ENCODE results near the gene TOP3A.

The TOP3A gene

GRCh38 chr17:18229254-18229653 lies 85.5 kb downstream of the TOP3A start:
- Histone ChIP-seq H4K20me1 (ENCODE audit: insufficient read depth, low read length) (no peaks in the 10 kb centered on the region), H3K27me3 (ENCODE audit: insufficient read depth, low read length) (no peaks in the 10 kb centered on the region), H3K9ac (ENCODE audit: low read length) (no peak overlapping the region), H3K4me3 (ENCODE audit: low read depth, low read length, poor library complexity, severe bottlenecking) (no peak overlapping the region), H3K9me3 (ENCODE audit: low read length) (no peaks in the 10 kb centered on the region), H3K79me2 (ENCODE audit: insufficient read depth, low read length) (no peaks in the 10 kb centered on the region), H3K9me2 (ENCODE audit: low read depth, low read length) (no peaks in the 10 kb centered on the region), H3K4me1 (ENCODE audit: insufficient read depth, low read length, severe bottlenecking) (peaks cover 20% of the 10 kb centered on the region), H3F3A (ENCODE audit: insufficient read depth, low read length) (no peaks in the 10 kb centered on the region), H3K36me3 (ENCODE audit: insufficient read depth, low read length) (no peaks in the 10 kb centered on the region), H2AFZ (ENCODE audit: low read length) (no peak overlapping the region), H3K4me2 (ENCODE audit: low read length) (no peak overlapping the region), H3K27ac (ENCODE audit: low read depth, low read length, poor library complexity, severe bottlenecking) (no peak overlapping the region)
- TF ChIP-seq EZH2 (IDR thresholded peaks at IDR 0.05; ENCODE audit: borderline replicate concordance, low read length) (no peak), CTCF (IDR thresholded peaks at IDR 0.05; ENCODE audit: low read length) (no peak)

GRCh38 chr17:18228176-18228682 lies 86.6 kb downstream of the TOP3A start:
- Histone ChIP-seq H3K9me2 (ENCODE audit: low read depth, low read length) (no peaks in the 10 kb centered on the region), H3K79me2 (ENCODE audit: insufficient read depth, low read length) (no peaks in the 10 kb centered on the region), H3F3A (ENCODE audit: insufficient read depth, low read length) (no peaks in the 10 kb centered on the region), H3K4me3 (ENCODE audit: low read depth, low read length, poor library complexity, severe bottlenecking) (no peak overlapping the region), H3K4me1 (ENCODE audit: insufficient read depth, low read length, severe bottlenecking) (peaks cover 20% of the 10 kb centered on the region), H3K36me3 (ENCODE audit: insufficient read depth, low read length) (no peaks in the 10 kb centered on the region), H4K20me1 (ENCODE audit: insufficient read depth, low read length) (no peaks in the 10 kb centered on the region), H3K27ac (ENCODE audit: low read depth, low read length, poor library complexity, severe bottlenecking) (no peak overlapping the region), H2AFZ (ENCODE audit: low read length) (no peak overlapping the region), H3K9me3 (ENCODE audit: low read length) (no peaks in the 10 kb centered on the region), H3K27me3 (ENCODE audit: insufficient read depth, low read length) (no peaks in the 10 kb centered on the region), H3K9ac (ENCODE audit: low read length) (no peak overlapping the region), H3K4me2 (ENCODE audit: low read length) (no peak overlapping the region)
- no peak for TF ChIP-seq CTCF (IDR thresholded peaks at IDR 0.05; ENCODE audit: low read length)
- TF ChIP-seq EZH2 (IDR thresholded peaks at IDR 0.05; ENCODE audit: borderline replicate concordance, low read length) = no peak

DNA sequence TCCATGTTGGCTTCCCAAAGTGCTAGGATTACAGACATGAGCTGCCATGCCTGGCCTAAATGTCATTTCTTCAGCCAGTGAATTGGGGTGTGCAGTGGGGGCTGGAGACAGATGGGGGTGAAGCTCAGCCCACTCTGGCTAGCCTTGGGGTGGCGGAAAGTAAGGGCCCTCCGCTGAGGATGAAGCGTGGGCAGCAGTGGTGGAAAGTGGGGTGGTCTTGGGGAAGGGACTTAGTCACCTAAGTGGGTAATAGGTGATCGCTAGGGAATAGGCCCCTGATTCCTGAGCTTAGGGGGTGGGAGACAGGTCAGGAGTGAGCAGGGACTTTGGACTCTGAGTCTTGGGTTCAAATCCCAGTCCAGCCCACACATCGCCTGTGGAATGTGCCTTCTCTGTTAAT lies 87.2 kb downstream of the TOP3A start:
- H3K4me2 ChIP-seq (ENCODE audit: low read length) = no peak overlapping the region
- H3K4me3 ChIP-seq (ENCODE audit: low read depth, low read length, poor library complexity, severe bottlenecking) = no peak overlapping the region
- H3K4me1 ChIP-seq (ENCODE audit: insufficient read depth, low read length, severe bottlenecking) = peaks cover 20% of the 10 kb centered on the region
- no peak overlapping the region for H3K9ac ChIP-seq (ENCODE audit: low read length)
- no peaks in the 10 kb centered on the region for H4K20me1 ChIP-seq (ENCODE audit: insufficient read depth, low read length)
- no peak for TF ChIP-seq EZH2 (IDR thresholded peaks at IDR 0.05; ENCODE audit: borderline replicate concordance, low read length)
- TF ChIP-seq CTCF (IDR thresholded peaks at IDR 0.05; ENCODE audit: low read length) = no peak
- no peaks in the 10 kb centered on the region for H3F3A ChIP-seq (ENCODE audit: insufficient read depth, low read length)
- H3K9me2 ChIP-seq (ENCODE audit: low read depth, low read length) = no peaks in the 10 kb centered on the region
- no peak overlapping the region for H3K27ac ChIP-seq (ENCODE audit: low read depth, low read length, poor library complexity, severe bottlenecking)
- no peaks in the 10 kb centered on the region for H3K27me3 ChIP-seq (ENCODE audit: insufficient read depth, low read length)
- no peaks in the 10 kb centered on the region for H3K9me3 ChIP-seq (ENCODE audit: low read length)
- H3K36me3 ChIP-seq (ENCODE audit: insufficient read depth, low read length) = no peaks in the 10 kb centered on the region
- no peaks in the 10 kb centered on the region for H3K79me2 ChIP-seq (ENCODE audit: insufficient read depth, low read length)
- H2AFZ ChIP-seq (ENCODE audit: low read length) = no peak overlapping the region
